ENCODE results near the gene DNAH9.

The DNAH9 gene

GRCh38 chr17:11589716-11590115, 8.6 kb upstream of the DNAH9 start:
- Histone ChIP-seq H3K9me3 (ENCODE audit: control insufficient read depth in 5 of 5, low read length in 5 of 5) (peaks cover 0 to 3% (median 0%) of the 10 kb centered on the region in 5 donors), H3K27ac (ENCODE audit: low read depth, low read length) (no peak overlapping the region), H3K4me3 (ENCODE audit: low read depth in 1 of 5, low read length in 5 of 5) (no peak overlapping the region), H3K36me3 (ENCODE audit: control insufficient read depth in 5 of 5, insufficient read depth in 5 of 5, low read length in 5 of 5) (no peaks in the 10 kb centered on the region), H3K9ac (ENCODE audit: low read length in 5 of 5) (no peak overlapping the region), H3K4me1 (ENCODE audit: control insufficient read depth in 5 of 5, insufficient read depth in 5 of 5, low read length in 5 of 5) (no peaks in the 10 kb centered on the region), H3K27me3 (ENCODE audit: control insufficient read depth in 5 of 5, insufficient read depth in 4 of 5, low read length in 5 of 5) (no peaks in the 10 kb centered on the region)

- Histone ChIP-seq H3K27me3 (ENCODE audit: control insufficient read depth in 5 of 5, insufficient read depth in 4 of 5, low read length in 5 of 5) (no peaks in the 10 kb centered on the region), H3K36me3 (ENCODE audit: control insufficient read depth in 5 of 5, insufficient read depth in 5 of 5, low read length in 5 of 5) (no peaks in the 10 kb centered on the region), H3K4me3 (ENCODE audit: low read depth in 1 of 5, low read length in 5 of 5) (no peak overlapping the region), H3K9me3 (ENCODE audit: control insufficient read depth in 5 of 5, low read length in 5 of 5) (no peaks in the 10 kb centered on the region), H3K4me1 (ENCODE audit: control insufficient read depth in 5 of 5, insufficient read depth in 5 of 5, low read length in 5 of 5) (peaks cover 0 to 27% (median 19%) of the 10 kb centered on the region in 5 donors), H3K27ac (ENCODE audit: low read depth, low read length) (no peak overlapping the region), H3K9ac (ENCODE audit: low read length in 5 of 5) (no peak overlapping the region)
Measured at GRCh38 chr17:11601661-11602060, 3.4 kb downstream of the DNAH9 start.

DNA sequence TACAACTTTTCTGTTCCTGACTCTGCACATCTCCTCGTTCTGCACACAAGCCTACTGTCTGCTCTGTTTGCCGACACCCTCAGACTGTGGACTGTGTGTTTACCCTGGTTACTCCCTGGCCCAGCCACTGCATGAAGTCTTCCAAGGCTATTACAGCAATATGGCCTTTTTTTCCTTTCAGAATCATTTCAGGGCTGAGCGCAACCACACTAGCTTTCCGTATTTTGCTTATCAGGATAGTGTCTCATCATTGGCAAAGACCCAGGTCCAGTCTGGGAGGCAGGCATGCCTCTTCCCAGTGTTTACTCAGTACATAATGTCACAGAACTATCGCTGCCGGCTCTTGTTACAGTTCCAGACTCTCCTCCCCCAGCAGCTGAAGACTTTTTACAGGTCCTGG, 10.1 kb downstream of the DNAH9 start:
- H3K4me3 ChIP-seq (ENCODE audit: low read depth in 1 of 5, low read length in 5 of 5) = peak overlapping the region in 1 of 5 donors; percentile 11
- H3K36me3 ChIP-seq (ENCODE audit: control insufficient read depth in 5 of 5, insufficient read depth in 5 of 5, low read length in 5 of 5) = no peaks in the 10 kb centered on the region
- peak overlapping the region; percentile 21 for H3K27ac ChIP-seq (ENCODE audit: low read depth, low read length)
- H3K27me3 ChIP-seq (ENCODE audit: control insufficient read depth in 5 of 5, insufficient read depth in 4 of 5, low read length in 5 of 5) = peaks cover 0 to 3% (median 0%) of the 10 kb centered on the region in 5 donors
- peaks cover 4 to 16% (median 9%) of the 10 kb centered on the region in 5 donors for H3K4me1 ChIP-seq (ENCODE audit: control insufficient read depth in 5 of 5, insufficient read depth in 5 of 5, low read length in 5 of 5)
- peak overlapping the region in 1 of 5 donors; percentile 18 for H3K9ac ChIP-seq (ENCODE audit: low read length in 5 of 5)
- no peaks in the 10 kb centered on the region for H3K9me3 ChIP-seq (ENCODE audit: control insufficient read depth in 5 of 5, low read length in 5 of 5)

- Histone ChIP-seq H3K9me3 (ENCODE audit: control insufficient read depth in 5 of 5, low read length in 5 of 5) (no peaks in the 10 kb centered on the region), H3K27ac (ENCODE audit: low read depth, low read length) (no peak overlapping the region), H3K9ac (ENCODE audit: low read length in 5 of 5) (no peak overlapping the region), H3K27me3 (ENCODE audit: control insufficient read depth in 5 of 5, insufficient read depth in 4 of 5, low read length in 5 of 5) (peaks cover 0 to 3% (median 0%) of the 10 kb centered on the region in 5 donors), H3K4me1 (ENCODE audit: control insufficient read depth in 5 of 5, insufficient read depth in 5 of 5, low read length in 5 of 5) (peaks cover 4 to 16% (median 9%) of the 10 kb centered on the region in 5 donors), H3K4me3 (ENCODE audit: low read depth in 1 of 5, low read length in 5 of 5) (no peak overlapping the region), H3K36me3 (ENCODE audit: control insufficient read depth in 5 of 5, insufficient read depth in 5 of 5, low read length in 5 of 5) (no peaks in the 10 kb centered on the region)
Measured at GRCh38 chr17:11610999-11611566, 12.8 kb downstream of the DNAH9 start.

DNA sequence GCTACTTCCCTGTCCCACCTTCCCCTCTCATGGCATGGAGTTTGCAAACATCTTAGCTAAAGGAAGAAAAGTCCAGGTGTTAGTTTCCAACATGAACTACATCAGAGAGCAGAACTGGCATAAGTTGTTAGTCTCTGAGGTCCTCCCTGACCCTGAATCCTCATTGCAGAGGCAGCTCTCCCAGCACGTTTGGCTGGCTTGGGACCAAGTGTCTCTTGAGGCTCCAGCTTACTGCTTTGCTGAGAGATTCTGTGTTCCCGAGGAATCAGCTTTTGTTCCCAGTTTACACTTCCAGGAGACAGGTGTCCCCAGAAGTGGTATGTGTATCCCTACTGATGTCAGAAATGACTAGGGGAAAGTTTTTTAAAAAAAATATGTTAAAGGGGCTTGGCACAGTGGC, 14.7 kb downstream of the DNAH9 start:
- Histone ChIP-seq H3K4me1 (ENCODE audit: control insufficient read depth in 5 of 5, insufficient read depth in 5 of 5, low read length in 5 of 5) (peaks cover 1 to 13% (median 7%) of the 10 kb centered on the region in 5 donors), H3K4me3 (ENCODE audit: low read depth in 1 of 5, low read length in 5 of 5) (no peak overlapping the region), H3K9ac (ENCODE audit: low read length in 5 of 5) (no peak overlapping the region), H3K9me3 (ENCODE audit: control insufficient read depth in 5 of 5, low read length in 5 of 5) (no peaks in the 10 kb centered on the region), H3K36me3 (ENCODE audit: control insufficient read depth in 5 of 5, insufficient read depth in 5 of 5, low read length in 5 of 5) (no peaks in the 10 kb centered on the region), H3K27ac (ENCODE audit: low read depth, low read length) (no peak overlapping the region), H3K27me3 (ENCODE audit: control insufficient read depth in 5 of 5, insufficient read depth in 4 of 5, low read length in 5 of 5) (peaks cover 0 to 3% (median 0%) of the 10 kb centered on the region in 5 donors)

GRCh38 chr17:11618861-11619566, 20.7 kb downstream of the DNAH9 start:
- Histone ChIP-seq H3K27ac (ENCODE audit: low read depth, low read length) (no peak overlapping the region), H3K9me3 (ENCODE audit: control insufficient read depth in 5 of 5, low read length in 5 of 5) (no peaks in the 10 kb centered on the region), H3K4me3 (ENCODE audit: low read depth in 1 of 5, low read length in 5 of 5) (no peak overlapping the region), H3K9ac (ENCODE audit: low read length in 5 of 5) (no peak overlapping the region), H3K27me3 (ENCODE audit: control insufficient read depth in 5 of 5, insufficient read depth in 4 of 5, low read length in 5 of 5) (no peaks in the 10 kb centered on the region), H3K4me1 (ENCODE audit: control insufficient read depth in 5 of 5, insufficient read depth in 5 of 5, low read length in 5 of 5) (no peaks in the 10 kb centered on the region), H3K36me3 (ENCODE audit: control insufficient read depth in 5 of 5, insufficient read depth in 5 of 5, low read length in 5 of 5) (no peaks in the 10 kb centered on the region)

DNA sequence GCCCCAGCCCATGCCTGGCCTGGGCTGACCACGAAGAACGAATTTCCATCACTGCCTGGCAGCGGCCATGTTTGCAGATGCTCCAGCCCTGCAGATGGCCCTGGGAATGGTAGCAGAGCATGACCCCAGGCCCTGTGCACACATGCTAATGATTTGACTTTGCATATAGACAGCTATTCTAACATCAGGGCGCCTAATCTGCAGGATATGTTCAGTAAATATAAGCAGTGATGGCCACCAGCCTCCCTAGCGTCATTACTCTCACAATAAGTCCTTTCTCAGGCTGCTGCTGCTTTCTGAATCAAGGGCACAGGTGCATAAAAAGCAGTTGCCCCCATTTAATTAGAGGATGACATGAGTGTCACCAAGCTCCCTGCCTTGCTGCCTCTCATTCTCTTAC, 24.2 kb downstream of the DNAH9 start:
- no peaks in the 10 kb centered on the region for H3K36me3 ChIP-seq (ENCODE audit: control insufficient read depth in 5 of 5, insufficient read depth in 5 of 5, low read length in 5 of 5)
- no peak overlapping the region for H3K27ac ChIP-seq (ENCODE audit: low read depth, low read length)
- H3K4me3 ChIP-seq (ENCODE audit: low read depth in 1 of 5, low read length in 5 of 5) = no peak overlapping the region
- no peaks in the 10 kb centered on the region for H3K4me1 ChIP-seq (ENCODE audit: control insufficient read depth in 5 of 5, insufficient read depth in 5 of 5, low read length in 5 of 5)
- no peaks in the 10 kb centered on the region for H3K27me3 ChIP-seq (ENCODE audit: control insufficient read depth in 5 of 5, insufficient read depth in 4 of 5, low read length in 5 of 5)
- H3K9ac ChIP-seq (ENCODE audit: low read length in 5 of 5) = no peak overlapping the region
- no peaks in the 10 kb centered on the region for H3K9me3 ChIP-seq (ENCODE audit: control insufficient read depth in 5 of 5, low read length in 5 of 5)

- Histone ChIP-seq H3K4me1 (ENCODE audit: control insufficient read depth in 5 of 5, insufficient read depth in 5 of 5, low read length in 5 of 5) (no peaks in the 10 kb centered on the region), H3K36me3 (ENCODE audit: control insufficient read depth in 5 of 5, insufficient read depth in 5 of 5, low read length in 5 of 5) (no peaks in the 10 kb centered on the region), H3K27ac (ENCODE audit: low read depth, low read length) (no peak overlapping the region), H3K9ac (ENCODE audit: low read length in 5 of 5) (no peak overlapping the region), H3K4me3 (ENCODE audit: low read depth in 1 of 5, low read length in 5 of 5) (no peak overlapping the region), H3K27me3 (ENCODE audit: control insufficient read depth in 5 of 5, insufficient read depth in 4 of 5, low read length in 5 of 5) (peaks cover 0 to 2% (median 0%) of the 10 kb centered on the region in 5 donors), H3K9me3 (ENCODE audit: control insufficient read depth in 5 of 5, low read length in 5 of 5) (no peaks in the 10 kb centered on the region)
Measured at GRCh38 chr17:11624976-11625375, 26.7 kb downstream of the DNAH9 start.

- Histone ChIP-seq H3K36me3 (ENCODE audit: control insufficient read depth in 5 of 5, insufficient read depth in 5 of 5, low read length in 5 of 5) (no peaks in the 10 kb centered on the region), H3K9ac (ENCODE audit: low read length in 5 of 5) (no peak overlapping the region), H3K4me3 (ENCODE audit: low read depth in 1 of 5, low read length in 5 of 5) (no peak overlapping the region), H3K27me3 (ENCODE audit: control insufficient read depth in 5 of 5, insufficient read depth in 4 of 5, low read length in 5 of 5) (peaks cover 0 to 2% (median 0%) of the 10 kb centered on the region in 5 donors), H3K4me1 (ENCODE audit: control insufficient read depth in 5 of 5, insufficient read depth in 5 of 5, low read length in 5 of 5) (no peaks in the 10 kb centered on the region), H3K9me3 (ENCODE audit: control insufficient read depth in 5 of 5, low read length in 5 of 5) (no peaks in the 10 kb centered on the region), H3K27ac (ENCODE audit: low read depth, low read length) (no peak overlapping the region)
Measured at GRCh38 chr17:11625878-11626277, 27.6 kb downstream of the DNAH9 start.

DNA sequence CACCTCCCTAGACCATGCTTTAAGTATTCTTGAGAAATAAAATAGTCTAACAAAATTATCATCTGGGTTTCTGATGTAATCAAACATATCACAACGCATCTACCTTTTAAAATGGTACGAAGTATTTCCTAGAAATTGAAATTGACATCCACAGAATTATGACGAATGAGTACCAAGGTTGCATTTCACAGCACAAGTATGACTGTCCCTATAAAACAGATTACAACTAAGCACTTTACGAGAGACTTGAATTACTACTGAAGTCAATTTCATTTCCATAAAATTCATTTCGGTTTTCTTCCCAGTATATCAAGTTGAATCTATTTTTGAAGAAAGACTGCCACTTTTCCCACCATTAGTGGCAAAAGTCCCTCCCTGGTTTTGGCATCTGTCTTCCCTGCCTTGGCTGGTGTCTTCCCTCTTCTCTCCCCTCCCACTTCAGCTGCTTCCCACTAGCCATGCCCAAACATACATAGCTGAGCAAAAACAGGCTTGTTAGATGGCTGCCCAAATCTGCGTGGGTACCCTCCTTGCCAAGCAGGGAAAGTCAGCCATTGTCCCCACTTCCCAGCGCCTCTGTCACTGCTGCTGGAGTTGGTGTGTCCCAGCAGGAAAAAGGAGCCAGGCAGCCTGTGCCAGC, 29.2 kb downstream of the DNAH9 start:
- H3K27me3 ChIP-seq (ENCODE audit: control insufficient read depth in 5 of 5, insufficient read depth in 4 of 5, low read length in 5 of 5) = peaks cover 0 to 2% (median 0%) of the 10 kb centered on the region in 5 donors
- H3K36me3 ChIP-seq (ENCODE audit: control insufficient read depth in 5 of 5, insufficient read depth in 5 of 5, low read length in 5 of 5) = no peaks in the 10 kb centered on the region
- no peaks in the 10 kb centered on the region for H3K9me3 ChIP-seq (ENCODE audit: control insufficient read depth in 5 of 5, low read length in 5 of 5)
- H3K9ac ChIP-seq (ENCODE audit: low read length in 5 of 5) = no peak overlapping the region
- no peak overlapping the region for H3K4me3 ChIP-seq (ENCODE audit: low read depth in 1 of 5, low read length in 5 of 5)
- no peak overlapping the region for H3K27ac ChIP-seq (ENCODE audit: low read depth, low read length)
- H3K4me1 ChIP-seq (ENCODE audit: control insufficient read depth in 5 of 5, insufficient read depth in 5 of 5, low read length in 5 of 5) = no peaks in the 10 kb centered on the region
